GM13977 (cell line): ENCODE measurements around the gene NDUFS8.
A peak's percentile ranks its signal among the peaks of the same experiment; 100 is the strongest.

ENCODE experiments used
- DNase-seq: peaks from one replicate; pipeline ENCODE4 v3.0.0; 2012; ENCODE audit warnings: low spot score
- CTCF ChIP-seq: IDR thresholded peaks from 2 replicates; pipeline ENCODE4 v1.5.1; 2012; ENCODE audit warnings: mild to moderate bottlenecking, control low read depth; ENCODE audit not compliant: insufficient read depth; ENCODE audit errors: extremely low read depth, missing control alignments
- in situ Hi-C: fragments of 300-500 bp; cut with MboI; formaldehyde crosslinking; loops from one replicate; pipeline ENCODE4 v1.12.0; 2022; ENCODE audit warnings: low sequenced_read_pairs, low pct_unique_long_range_greater_than_20kb, mixed read lengths, inconsistent platforms; ENCODE audit not compliant: unreplicated experiment

Gene NDUFS8

GRCh38 chr11:68040101-68040956, 9.8 kb downstream of the NDUFS8 start:
- DNase-seq = peak; percentile 90
- in situ Hi-C loops = no loop called here
- no peak for TF ChIP-seq CTCF

GRCh38 chr11:68040957-68041591, 10.6 kb downstream of the NDUFS8 start:
- TF ChIP-seq CTCF = no peak
- in situ Hi-C loops = no loop called here
- no peak for DNase-seq

- TF ChIP-seq CTCF = no peak
- in situ Hi-C loops = no loop called here
- no peak for DNase-seq
Measured at GRCh38 chr11:68041617-68042218, 11.2 kb downstream of the NDUFS8 start.

- in situ Hi-C loops = no loop called here
- no peak for DNase-seq
- no peak for TF ChIP-seq CTCF
Measured at GRCh38 chr11:68042219-68043028, 11.9 kb downstream of the NDUFS8 start.

GRCh38 chr11:68043029-68043348, 12.5 kb downstream of the NDUFS8 start:
- no peak for DNase-seq
- in situ Hi-C loops = no loop called here
- no peak for TF ChIP-seq CTCF
